GM18517 (cell line): ENCODE results near the gene SLC25A21.

ENCODE experiments used
- ATAC-seq: cut with Tn5 transposase; IDR thresholded peaks from one replicate; pipeline ENCODE4 v1.9.1; 2021; ENCODE audit warnings: mild to moderate bottlenecking, moderate library complexity; ENCODE audit not compliant: unreplicated experiment

The SLC25A21 gene

DNA sequence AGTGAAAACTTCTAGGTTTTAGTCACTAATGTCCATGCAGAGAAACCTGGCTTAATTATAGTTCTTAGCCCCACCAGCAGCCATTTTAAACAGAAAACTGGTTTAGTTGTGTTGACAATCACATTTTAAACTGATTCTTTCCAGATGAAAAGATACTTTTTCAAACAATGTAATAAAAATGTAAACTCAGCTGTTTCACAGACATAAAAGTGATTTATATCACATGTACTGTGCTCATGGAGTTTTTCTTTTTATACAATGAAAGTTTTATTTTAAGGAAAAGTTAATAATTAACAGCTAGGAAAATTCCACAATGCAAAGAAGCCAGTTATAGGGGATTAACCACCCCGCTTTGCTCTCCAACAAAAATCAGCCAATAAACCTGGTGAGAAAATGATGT is 381.0 kb downstream of the SLC25A21 start:
- no peak for ATAC-seq

GRCh38 chr14:36785511-36785910 is 386.9 kb downstream of the SLC25A21 start:
- ATAC-seq = no peak

DNA sequence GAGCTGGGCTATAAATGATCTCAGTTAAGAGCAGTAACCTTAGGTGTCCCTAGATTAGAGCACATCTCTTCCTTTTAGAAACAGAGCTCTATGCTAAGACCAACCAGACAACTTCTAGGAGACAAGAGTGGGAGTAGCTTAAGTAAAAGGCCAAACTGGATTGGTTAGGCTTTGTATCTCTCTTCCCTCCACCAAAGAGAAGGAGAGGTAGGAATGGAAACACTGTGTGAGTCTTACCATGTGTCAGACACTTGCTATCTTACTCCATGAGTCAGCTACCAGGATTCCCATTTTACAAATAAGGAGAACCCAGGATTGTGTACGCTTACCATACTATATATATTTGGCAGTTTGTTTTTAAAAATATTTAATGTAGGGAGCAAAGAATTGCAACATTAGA is 387.9 kb downstream of the SLC25A21 start:
- no peak for ATAC-seq

DNA sequence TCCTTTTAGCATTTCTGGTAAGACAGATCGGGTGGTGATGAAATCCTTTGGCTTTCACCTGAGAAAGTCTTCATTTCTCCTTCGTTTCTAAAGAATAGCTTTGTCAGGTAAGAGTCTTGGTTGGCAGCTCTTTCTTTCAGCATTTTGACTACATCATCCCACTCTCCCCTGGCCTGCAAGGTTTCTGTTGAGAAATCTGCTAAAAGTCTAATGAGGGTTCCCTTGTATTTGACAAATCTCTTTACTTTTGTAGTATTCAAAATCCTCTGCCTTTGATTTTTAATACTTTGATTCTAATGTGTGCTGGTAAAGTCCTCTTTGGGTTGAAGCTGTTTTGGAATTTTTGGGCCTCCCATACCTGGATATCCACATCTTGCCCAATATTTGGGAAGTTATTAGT is 390.5 kb downstream of the SLC25A21 start:
- ATAC-seq = no peak

- no peak for ATAC-seq
Measured at GRCh38 chr14:36773558-36773957, 398.8 kb downstream of the SLC25A21 start.

GRCh38 chr14:36773136-36773540 is 399.3 kb downstream of the SLC25A21 start:
- ATAC-seq = no peak

GRCh38 chr14:36771028-36771640 is 401.3 kb downstream of the SLC25A21 start:
- no peak for ATAC-seq

DNA sequence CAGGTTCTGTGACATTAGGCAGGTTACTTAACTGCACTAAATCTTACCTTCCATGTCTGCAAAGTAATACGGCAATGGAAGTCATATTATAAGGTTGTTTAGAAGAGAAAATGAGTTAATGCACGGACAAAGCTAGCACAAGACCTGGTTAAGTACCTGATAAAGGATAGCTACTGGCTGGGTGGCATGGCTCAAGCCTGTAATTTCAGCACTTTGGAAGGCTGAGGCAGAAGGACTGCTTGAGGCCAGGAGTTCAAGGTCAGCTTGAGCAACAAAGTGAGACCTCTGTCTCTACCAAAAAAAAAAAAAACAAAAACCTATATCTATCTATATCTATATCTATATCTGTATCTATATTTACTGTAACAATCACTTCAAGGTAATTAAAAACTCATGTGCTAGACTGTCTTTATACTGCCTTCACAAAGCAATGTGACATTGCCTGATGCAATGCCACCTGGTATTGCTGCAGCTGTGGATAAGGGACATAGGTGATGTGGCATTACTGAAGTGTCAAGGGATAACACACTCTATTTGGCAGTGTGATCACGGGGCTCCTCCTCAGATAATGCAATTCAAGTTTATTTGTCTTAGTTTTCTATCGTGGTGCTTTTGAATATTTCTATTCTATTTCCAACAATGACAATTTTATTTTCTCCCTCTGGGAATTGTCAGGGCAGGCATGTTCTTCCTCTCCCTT is 403.6 kb downstream of the SLC25A21 start:
- ATAC-seq = no peak

GRCh38 chr14:36767603-36768281 is 404.7 kb downstream of the SLC25A21 start:
- no peak for ATAC-seq

DNA sequence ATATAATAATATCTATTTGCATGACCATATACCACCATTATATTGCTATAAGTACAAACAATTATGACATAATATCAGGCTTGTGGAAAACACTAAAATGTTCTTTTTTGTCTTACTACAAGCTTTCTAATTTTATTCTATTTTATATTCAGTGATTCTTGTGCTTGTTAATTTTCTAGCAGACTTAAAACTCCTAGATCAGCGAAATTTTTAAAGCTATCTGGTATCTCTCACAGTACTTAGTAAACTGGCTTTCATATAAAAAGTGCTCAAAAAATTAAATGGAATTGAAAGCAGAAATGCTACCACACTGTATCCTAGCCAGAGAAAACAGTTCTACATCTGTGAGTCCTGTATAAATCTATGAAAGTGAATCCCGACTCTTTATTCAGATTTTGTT is 405.4 kb downstream of the SLC25A21 start:
- ATAC-seq = no peak

DNA sequence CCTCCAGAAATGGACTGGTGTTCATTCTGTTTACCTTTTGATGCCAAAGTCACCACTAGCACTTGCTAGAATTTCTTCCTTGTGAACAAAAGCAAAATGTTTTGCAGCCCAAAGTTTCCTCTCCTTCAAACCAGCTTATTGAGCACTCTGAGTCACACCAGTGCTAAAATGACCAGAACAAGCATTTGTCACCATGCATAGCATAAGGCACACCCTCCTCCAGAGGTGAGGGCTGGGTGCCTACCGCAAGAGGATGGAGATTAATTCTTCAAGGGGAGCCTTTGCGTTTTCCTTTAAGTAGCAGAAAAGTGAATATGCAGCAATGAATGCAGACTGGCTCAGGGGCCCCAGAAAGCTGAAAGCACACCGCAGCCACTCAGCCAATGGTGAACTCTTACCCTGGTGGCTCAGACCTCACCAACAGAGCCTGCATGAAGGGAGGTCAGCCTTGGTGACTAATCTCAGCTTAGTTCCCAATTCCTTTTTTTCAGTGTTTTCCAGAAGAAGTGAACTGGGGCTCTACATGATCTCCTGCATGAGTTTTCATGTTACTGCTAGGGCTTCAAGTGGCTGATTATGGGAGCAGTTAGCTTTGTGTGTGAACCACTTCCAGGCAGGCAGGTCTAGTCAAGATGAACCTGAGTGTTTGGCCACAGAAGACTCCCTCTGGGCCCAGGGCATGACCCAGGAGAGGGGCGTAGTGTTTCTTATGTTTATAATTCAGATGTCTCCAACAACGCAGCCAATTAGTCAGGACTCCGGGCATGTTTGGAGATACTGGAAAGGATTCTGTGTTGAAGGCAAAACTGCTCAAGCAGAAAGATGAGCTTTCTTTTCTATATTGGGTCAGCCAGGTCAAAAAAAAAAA is 414.4 kb downstream of the SLC25A21 start:
- no peak for ATAC-seq

DNA sequence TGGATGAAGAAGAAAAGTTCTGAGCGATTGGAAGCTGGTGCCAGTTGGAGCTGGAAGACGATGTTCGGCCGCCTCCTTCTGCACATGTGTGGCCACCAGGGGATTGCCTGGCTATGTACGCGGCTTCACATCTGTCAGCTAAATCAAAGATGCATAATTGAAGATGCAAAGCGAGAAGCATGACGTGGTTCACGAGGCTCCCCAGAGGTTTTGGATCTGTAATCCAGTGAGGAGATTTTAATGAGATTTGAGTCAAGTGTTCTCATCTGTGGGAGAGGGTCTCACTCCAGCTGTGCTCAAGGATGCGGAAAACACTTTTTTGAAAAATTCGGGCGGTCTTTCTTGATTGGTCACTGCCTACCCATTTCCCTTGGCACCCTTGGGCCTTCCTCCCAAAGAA is 416.2 kb downstream of the SLC25A21 start:
- ATAC-seq = no peak

- no peak for ATAC-seq
Measured at GRCh38 chr14:36755756-36756155, 416.6 kb downstream of the SLC25A21 start.

- ATAC-seq = no peak
Measured at GRCh38 chr14:36751920-36752319, 420.5 kb downstream of the SLC25A21 start.

DNA sequence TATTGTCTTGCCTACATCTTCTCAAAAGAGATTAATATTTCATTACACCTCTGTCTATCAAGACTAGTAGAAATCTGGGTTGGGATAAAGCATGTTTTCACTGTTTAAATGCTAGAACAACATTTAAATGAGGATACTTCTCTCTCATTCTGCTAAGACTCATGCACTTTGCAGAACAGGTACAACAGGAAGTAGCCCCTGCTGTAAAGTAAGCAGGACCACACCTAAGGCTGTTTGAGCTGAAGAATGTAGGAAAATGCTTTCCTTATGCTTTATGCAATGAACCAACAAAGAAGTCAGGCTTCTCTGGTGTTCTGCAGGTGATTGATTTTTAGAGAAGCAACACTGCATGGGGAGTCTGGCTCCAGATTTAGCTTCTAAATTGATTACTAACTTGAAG is 421.3 kb downstream of the SLC25A21 start:
- ATAC-seq = no peak

- ATAC-seq = no peak
Measured at GRCh38 chr14:36750244-36750643, 422.2 kb downstream of the SLC25A21 start.

GRCh38 chr14:36748610-36749213 is 423.7 kb downstream of the SLC25A21 start:
- no peak for ATAC-seq

DNA sequence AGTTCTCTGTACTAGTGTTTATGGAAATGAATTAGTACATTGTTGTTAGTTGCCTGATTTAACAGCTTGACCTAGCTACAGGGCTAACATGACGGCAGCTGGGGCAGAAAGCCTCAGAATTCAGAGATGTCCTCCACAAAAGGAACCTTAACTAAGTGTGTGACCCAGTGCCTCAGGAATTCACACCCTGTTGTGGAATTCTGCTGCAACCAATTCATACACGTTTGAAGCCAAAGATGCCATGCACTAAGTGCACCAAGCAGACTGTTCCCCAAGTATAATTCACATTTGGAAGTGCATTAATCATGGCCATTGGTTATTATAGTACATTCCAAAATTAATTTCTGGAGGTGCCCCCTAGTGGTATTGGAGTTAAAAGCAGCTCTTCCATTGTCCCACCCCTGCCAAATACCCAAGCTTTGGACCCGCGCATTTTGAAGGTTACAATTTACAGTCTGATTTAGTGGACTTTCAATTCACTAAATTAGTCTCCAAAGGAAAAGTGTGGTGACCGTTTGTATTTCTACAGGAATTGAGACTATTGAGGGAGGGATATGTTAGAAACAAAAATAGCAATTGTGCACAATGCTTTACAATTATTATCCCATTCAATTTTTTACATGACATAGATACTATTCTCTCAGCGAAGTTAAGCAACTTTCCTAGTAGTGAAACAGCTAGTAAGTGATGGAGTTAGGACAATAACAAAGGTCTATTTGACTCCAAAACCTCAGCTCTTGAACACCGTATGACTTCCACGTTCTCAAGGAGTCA is 424.8 kb downstream of the SLC25A21 start:
- no peak for ATAC-seq

GRCh38 chr14:36746872-36747271 is 425.5 kb downstream of the SLC25A21 start:
- ATAC-seq = no peak

DNA sequence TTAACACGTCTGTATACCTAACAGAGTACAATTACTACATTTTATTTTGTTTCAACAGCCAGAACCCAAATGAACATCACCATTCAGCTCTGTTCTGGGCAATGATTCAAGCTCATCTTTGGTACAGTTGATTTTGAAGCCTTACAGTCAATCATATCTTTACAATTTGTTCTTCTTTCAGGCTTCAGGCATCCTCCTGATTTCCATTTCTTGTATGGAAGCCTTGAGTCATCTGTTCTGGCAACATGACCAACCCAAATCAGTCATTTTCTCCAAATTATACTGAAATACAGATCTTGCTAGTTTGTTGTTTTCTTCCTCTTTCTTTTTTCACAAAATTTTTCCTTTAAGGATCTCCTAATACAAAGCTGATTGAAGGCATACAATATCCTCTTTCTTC is 430.5 kb downstream of the SLC25A21 start:
- ATAC-seq = no peak
